Gastroesophageal sphincter (tissue), 4 donors: ENCODE data around the gene HSD11B1. TPM values are rescaled to one million over a fixed set of nuclear protein-coding genes. Genes with fewer than 3 reads are reported as not detected.

Experiments used
- ATAC-seq: fragments of 150-250 bp; one replicate; pipeline ENCODE4 v1.9.1; 2016; ENCODE audit warnings: mild to moderate bottlenecking, moderate library complexity
- H3K27ac ChIP-seq, 4 donors: fragments of 200-600 bp; sonication (generic) in 3 of 4; 1 replicate in 3 of 4; 2 replicates in 1 of 4; pipeline ENCODE4 v1.5.1; 2016 to 2019
- H3K27me3 ChIP-seq: fragments of 200-600 bp; sonication (generic); one replicate; pipeline ENCODE4 v1.5.1; 2019
- H3K36me3 ChIP-seq, 2 donors: fragments of 200-600 bp; sonication (generic); one replicate each; pipeline ENCODE4 v1.5.1; 2019; ENCODE audit warnings: control low read depth in 1 of 2
- H3K4me1 ChIP-seq, 3 donors: fragments of 200-600 bp; sonication (generic); 1 replicate in 2 of 3; 2 replicates in 1 of 3; pipeline ENCODE4 v1.5.1; 2016 to 2019; ENCODE audit warnings: control low read depth in 2 of 3
- H3K4me3 ChIP-seq, 2 donors: fragments of 200-600 bp; sonication (generic); one replicate each; pipeline ENCODE4 v1.5.1; 2019; ENCODE audit warnings: mild to moderate bottlenecking in 1 of 2, moderate library complexity in 1 of 2
- H3K9me3 ChIP-seq, 3 donors: fragments of 200-600 bp; sonication (generic); one replicate each; pipeline ENCODE4 v1.5.1; 2017 to 2019; ENCODE audit warnings: control low read depth in 2 of 3
- EP300 ChIP-seq: sonication (generic); formaldehyde crosslinking; IDR thresholded peaks from one replicate; pipeline ENCODE4 v1.6.1; 2017; ENCODE audit warnings: antibody characterized with exemption, mild to moderate bottlenecking
- POLR2A ChIP-seq, 2 donors: fragments of 450-650 bp; IDR thresholded peaks; one replicate each; pipeline ENCODE4 v1.6.1; 2017; ENCODE audit warnings: antibody characterized with exemption in 2 of 2, mild to moderate bottlenecking in 2 of 2, moderate library complexity in 1 of 2
- POLR2AphosphoS5 ChIP-seq: sonication (generic); formaldehyde crosslinking; IDR thresholded peaks from one replicate; pipeline ENCODE4 v1.6.1; 2017; ENCODE audit warnings: antibody characterized with exemption
- WGBS, 2 donors: methylation state at CpG; one replicate each; pipeline ENCODE4 v1.1.5; 2018; ENCODE audit warnings: low coverage in 1 of 2; 5-methylcytosine and 5-hydroxymethylcytosine counted together
- total RNA-seq, 4 donors: library from RNA; depleted of rRNA; stranded (reverse); fragments of >200 nt; gene quantifications; one replicate each; pipeline ENCODE4 v1.1.0, GENCODE V29; 2016
- TF ChIP-seq, protein P1 (sequence below), 4 experiments: fragments of 200-600 bp in 2 of 4; fragments of 450-650 bp in 2 of 4; sonication (generic) in 1 of 4; IDR thresholded peaks; one replicate each; pipeline ENCODE4 v1.5.1; 2017 to 2019; ENCODE audit warnings: antibody characterized with exemption in 4 of 4, mild to moderate bottlenecking in 2 of 4, moderate library complexity in 2 of 4

HSD11B1 gene
- total RNA-seq, 4 donors from 2014 or later = 5.0 to 17.8 (median 8.9) TPM

DNA sequence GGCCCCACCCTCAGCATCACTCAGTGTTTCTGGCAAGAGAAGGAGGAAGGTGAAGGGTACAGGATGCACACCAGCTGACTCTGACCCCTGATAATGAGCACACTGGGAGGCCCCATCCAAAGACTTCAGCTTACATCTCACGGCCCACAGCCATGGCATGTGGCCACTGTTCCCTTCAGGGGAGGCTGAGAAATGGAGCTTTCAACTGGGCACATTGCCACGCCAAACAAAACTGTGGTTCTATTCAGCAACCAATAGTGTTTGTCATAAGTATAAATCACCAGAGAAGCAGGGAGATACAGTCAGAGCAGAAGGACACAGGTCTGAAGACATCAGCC is 38.5 kb downstream of the HSD11B1 start:
- H3K4me1 ChIP-seq = peaks cover 0 to 30% (median 0%) of the 10 kb centered on the region in 3 donors
- no peak overlapping the region for H3K4me3 ChIP-seq
- TF ChIP-seq, protein P1, sequence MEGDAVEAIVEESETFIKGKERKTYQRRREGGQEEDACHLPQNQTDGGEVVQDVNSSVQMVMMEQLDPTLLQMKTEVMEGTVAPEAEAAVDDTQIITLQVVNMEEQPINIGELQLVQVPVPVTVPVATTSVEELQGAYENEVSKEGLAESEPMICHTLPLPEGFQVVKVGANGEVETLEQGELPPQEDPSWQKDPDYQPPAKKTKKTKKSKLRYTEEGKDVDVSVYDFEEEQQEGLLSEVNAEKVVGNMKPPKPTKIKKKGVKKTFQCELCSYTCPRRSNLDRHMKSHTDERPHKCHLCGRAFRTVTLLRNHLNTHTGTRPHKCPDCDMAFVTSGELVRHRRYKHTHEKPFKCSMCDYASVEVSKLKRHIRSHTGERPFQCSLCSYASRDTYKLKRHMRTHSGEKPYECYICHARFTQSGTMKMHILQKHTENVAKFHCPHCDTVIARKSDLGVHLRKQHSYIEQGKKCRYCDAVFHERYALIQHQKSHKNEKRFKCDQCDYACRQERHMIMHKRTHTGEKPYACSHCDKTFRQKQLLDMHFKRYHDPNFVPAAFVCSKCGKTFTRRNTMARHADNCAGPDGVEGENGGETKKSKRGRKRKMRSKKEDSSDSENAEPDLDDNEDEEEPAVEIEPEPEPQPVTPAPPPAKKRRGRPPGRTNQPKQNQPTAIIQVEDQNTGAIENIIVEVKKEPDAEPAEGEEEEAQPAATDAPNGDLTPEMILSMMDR (IDR thresholded peaks at IDR 0.05) = no peak
- TF ChIP-seq POLR2A (IDR thresholded peaks at IDR 0.05) (no peak), POLR2AphosphoS5 (peak; percentile 12), EP300 (no peak)
- H3K9me3 ChIP-seq = no peaks in the 10 kb centered on the region
- peak overlapping the region in 3 of 4 donors; percentile 41 to 63 (median 58) for H3K27ac ChIP-seq
- H3K27me3 ChIP-seq = no peaks in the 10 kb centered on the region
- no peaks in the 10 kb centered on the region for H3K36me3 ChIP-seq
- 57 to 80% methylated on average over 1 to 2 of the region's 2 CpGs for WGBS, 2 donors
- peak; percentile 54 for ATAC-seq

DNA sequence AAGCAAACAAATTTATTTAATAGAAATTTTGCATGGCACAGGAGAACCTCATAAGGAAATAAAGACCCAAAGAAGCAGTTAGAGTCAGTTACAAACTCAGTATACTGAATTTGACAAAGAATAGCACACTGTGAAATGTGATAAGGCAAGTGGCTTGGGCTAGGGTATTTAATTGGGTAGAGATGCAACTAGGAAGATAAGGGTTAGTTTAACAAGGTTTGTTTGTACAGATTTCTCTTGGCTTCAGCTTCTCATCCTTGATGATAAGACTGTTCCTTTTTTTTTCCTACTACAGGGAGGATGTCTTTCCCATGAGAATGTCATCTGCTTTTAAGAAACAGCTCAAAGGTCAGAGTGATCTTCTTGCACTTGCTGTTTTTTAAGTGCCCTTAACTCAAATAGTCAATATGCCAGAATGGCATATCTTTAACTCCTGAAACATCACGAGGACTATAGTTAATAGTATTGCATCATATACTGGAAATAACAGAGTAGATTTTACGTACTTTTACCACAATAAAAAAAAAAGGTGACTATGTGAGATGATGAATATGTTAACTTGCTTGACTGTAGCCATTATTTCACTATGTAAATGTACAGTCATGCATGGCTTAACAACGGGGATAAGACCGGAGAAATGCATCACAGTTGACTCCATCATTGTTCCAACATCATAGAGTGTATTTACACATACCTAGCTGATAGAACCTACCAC is 42.0 kb downstream of the HSD11B1 start:
- no peaks in the 10 kb centered on the region for H3K36me3 ChIP-seq
- TF ChIP-seq EP300 = no peak
- no peak for TF ChIP-seq POLR2A (IDR thresholded peaks at IDR 0.05)
- no peak for TF ChIP-seq POLR2AphosphoS5
- TF ChIP-seq, protein P1 (IDR thresholded peaks at IDR 0.05) = no peak
- no peak overlapping the region for H3K4me3 ChIP-seq
- H3K27me3 ChIP-seq = no peaks in the 10 kb centered on the region
- H3K9me3 ChIP-seq = no peaks in the 10 kb centered on the region
- ATAC-seq = no peak
- WGBS, 2 donors = 76 to 93% methylated on average over 4 of the region's 4 CpGs
- H3K27ac ChIP-seq = no peak overlapping the region
- H3K4me1 ChIP-seq = peaks cover 0 to 30% (median 0%) of the 10 kb centered on the region in 3 donors

DNA sequence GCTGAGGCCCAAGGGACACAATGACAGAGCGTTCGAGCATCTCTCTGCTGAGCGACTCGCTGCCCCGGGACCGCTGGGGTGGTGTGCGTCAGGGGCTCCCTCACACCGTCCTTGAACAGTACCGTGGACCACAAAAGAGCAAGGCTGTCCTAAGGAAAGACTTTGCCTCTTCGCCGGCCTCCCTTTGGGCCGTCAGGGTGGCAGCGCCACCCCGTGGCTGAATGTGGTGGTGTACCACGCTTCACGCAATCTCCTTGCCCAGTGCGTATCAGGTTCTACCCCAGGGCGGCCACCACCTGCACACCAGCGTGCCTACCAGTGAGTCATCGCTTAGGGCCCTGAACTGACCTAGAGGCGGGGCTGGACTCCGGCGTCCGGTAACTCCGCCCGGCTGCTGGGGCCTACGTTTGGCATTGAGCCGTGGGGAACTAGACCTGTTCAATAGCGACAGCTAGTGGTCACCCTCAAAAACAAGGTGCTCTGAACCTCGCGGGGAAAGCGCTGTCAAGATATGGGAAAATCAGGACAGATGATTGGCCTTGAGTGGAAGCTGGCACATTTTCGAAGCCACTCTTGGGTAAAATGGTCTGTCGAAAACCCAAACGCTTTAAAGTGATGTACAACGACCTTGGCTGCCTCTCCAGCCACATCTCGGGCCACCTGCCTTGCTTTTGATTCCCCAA is 43.1 kb downstream of the HSD11B1 start:
- 11 to 41% methylated on average over 5 to 10 of the region's 37 CpGs for WGBS, 2 donors
- no peaks in the 10 kb centered on the region for H3K9me3 ChIP-seq
- H3K27ac ChIP-seq = peak overlapping the region in 3 of 4 donors; percentile 16 to 51 (median 50)
- peaks cover 0 to 21% (median 0%) of the 10 kb centered on the region in 3 donors for H3K4me1 ChIP-seq
- H3K4me3 ChIP-seq = peak overlapping the region; percentile 29 to 40
- no peaks in the 10 kb centered on the region for H3K27me3 ChIP-seq
- TF ChIP-seq, protein P1 (IDR thresholded peaks at IDR 0.05) = peak; percentile 78 to 94 (median 91)
- TF ChIP-seq POLR2A (IDR thresholded peaks at IDR 0.05) (no peak), EP300 (no peak), POLR2AphosphoS5 (peak; percentile 69)
- H3K36me3 ChIP-seq = no peaks in the 10 kb centered on the region
- ATAC-seq = peak; percentile 96

DNA sequence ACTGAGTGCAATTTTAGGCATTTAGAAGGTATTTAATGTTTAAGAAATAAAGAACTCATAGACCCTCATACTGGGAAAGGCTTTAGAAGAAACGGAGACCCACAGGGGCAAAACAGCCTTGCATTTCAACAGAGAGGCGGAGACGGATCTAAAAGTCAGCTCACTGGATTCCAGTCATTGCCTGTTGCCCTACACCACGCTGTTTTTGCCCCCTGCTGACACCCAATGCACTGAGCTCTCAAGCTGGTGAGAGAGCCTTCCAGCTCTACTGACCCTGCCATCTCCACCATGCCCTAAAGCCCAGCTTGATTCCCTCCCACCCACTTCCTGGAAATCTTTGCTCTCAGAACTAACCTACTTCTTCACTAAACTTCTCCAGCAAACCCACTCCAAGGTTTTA is 44.0 kb downstream of the HSD11B1 start:
- Histone ChIP-seq H3K27me3 (no peaks in the 10 kb centered on the region), H3K27ac (no peak overlapping the region), H3K36me3 (no peaks in the 10 kb centered on the region), H3K4me1 (peaks cover 0 to 12% (median 0%) of the 10 kb centered on the region in 3 donors), H3K9me3 (no peaks in the 10 kb centered on the region), H3K4me3 (no peak overlapping the region)
- no peak for ATAC-seq
- TF ChIP-seq EP300 (no peak), POLR2A (IDR thresholded peaks at IDR 0.05) (no peak), POLR2AphosphoS5 (no peak)
- TF ChIP-seq, protein P1 (IDR thresholded peaks at IDR 0.05) = no peak
- 69 to 79% methylated on average over 4 of the region's 4 CpGs for WGBS, 2 donors
